Measurements from ENCODE around the gene FAM89B. TPM values are rescaled to one million over a fixed set of nuclear protein-coding genes. Genes with fewer than 3 reads are reported as not detected.

FAM89B gene
- total RNA-seq, 1 experiment from 2014 or later = 43.1 TPM

DNA sequence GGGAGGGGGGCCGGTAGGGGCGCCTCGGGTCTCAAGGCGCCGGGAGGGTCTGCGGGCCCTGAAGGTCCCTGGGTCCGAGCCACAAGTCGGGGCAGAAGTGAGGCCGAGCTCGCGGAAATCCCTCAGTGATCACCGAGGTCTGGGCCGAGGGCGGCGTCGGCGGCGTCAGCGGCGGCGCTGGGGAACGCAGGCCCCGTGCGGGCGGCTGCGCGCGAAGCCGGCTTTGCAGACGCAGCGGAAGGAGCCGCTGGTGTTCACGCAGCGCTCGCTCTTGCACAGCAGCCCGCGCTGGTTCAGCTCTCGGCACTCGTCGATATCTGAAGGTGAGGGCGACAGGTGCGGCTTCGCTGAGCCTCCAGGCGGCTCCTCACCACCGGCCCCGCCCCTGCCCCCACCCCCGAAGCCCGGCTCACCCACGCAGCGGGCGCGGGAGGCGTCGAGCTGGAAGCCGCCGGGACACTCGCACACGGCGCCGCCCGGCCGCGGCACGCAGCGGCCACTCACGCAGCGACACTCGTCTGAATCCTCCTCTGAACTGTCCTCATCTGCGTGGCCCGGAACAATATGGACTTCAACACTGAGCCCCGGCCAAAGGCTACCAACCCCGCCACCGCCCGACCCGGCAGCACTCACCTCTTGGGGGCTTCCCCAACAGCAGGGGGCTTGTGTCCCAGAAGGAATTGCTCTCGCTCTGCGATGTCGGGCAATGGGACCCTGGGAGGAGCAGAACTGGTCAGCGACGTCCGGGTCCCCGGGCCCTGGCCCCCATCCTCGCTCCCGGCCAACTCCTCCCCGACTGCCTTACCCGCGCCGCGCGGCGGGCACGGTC lies 33.2 kb upstream of the FAM89B start:
- no peak for DNase-seq (ENCODE audit: low read depth)

DNA sequence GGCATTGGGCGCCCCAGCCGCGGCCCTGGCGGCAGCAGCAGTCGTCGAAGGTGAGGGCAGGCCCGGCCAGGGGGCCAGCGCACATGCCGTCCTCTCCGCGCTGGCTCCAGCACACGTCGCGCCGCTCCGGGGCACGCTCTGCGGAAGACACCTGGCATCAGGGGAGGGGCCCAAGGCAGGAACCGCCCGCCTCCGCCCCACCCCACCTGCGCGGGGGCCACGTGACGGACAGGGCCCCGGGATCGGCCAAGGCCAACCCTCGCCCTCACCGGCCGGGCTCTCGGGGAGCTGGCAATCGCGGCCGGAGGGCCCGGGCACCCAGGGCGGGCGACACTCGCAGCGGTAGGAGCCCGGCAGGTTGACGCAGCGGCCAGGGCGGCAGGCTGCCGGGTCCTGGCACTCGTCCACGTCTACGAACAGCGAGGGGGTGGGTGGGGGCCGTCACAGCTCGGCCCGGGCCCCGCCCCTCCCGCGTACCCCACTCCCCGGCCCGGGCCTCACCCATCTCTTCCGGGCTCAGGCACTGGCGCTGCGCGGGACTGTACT lies 32.5 kb upstream of the FAM89B start:
- no peak for DNase-seq (ENCODE audit: low read depth)

DNA sequence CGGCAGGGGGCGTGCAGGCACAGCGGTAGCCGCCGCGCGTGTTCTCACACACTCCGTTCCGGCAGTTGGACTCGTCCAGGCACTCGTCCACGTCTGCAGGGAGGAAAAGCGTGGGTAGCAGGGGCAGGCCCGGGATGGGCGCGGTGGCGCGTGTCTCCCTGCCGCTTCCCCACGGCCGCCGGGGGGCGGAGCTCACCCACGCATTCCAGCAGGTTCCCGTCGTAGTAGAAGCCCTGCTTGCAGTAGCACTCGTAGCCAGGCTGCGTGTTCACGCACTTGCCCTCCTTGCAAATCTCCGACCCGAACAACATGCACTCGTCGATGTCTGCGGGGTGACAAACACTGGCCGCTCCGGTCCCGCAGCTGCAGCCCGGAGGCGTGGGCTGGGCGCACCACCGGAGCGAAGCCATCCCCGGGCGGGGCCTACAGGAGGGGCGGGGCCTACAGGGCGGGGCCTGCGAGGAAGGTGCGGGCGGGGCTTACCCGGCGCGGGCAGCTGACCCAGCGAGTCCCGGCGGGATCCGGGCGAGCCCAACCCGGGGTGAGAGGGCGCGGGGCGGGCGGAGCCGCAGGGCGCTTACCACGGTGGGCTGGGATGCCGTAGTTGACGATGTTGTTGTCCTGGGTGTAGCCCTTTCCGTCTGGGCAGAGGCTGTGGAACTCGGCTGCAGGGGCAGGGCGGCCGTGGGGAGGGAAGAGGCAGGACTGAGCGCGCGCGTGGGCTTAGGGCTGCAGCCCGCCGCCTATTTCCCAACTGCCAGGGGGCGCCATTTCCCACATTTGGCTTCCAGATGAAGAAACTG lies 31.8 kb upstream of the FAM89B start:
- DNase-seq (ENCODE audit: low read depth) = peak; percentile 86

DNA sequence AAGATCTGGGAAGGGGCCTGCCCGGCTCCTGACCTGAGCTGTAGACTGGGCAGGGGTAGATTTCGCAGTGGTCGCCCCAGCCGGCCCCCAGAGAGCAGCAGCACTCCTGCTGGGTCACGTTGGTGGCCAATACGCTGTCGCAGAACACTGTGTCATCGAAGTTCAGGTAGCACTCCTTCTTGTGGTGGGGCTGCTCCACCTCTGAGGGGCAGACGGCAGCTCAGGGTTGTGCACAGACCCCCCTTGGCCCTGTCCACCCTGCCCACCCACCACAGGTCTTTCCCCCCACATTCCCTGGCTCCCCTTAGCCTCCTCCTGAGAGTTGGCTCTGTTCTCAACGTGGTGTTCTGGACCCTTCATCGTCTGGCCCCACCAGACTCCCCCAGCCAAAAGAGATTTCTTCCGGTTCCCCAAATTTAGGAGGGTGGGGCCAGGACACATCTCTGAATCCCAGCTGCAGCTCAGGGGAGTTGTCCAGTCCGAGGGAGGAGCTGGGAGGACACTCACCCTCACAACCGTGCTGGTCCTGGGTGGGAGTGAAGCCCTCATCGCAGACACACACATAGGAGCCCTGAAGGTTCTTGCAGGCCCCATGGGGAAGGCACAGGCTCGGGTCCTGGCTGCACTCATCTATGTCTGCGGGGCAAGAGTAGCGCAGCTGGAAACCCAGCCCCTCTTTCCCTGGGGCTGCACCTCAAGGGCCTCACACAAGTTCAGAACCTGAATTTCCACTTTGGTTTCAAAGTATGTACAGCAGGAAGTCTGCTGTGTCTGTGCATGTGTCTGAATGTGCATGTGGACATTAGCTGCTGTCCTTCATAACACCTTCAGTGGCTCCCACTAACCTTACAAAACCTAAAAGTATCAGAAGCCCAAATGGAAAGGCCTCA lies 31.0 kb upstream of the FAM89B start:
- DNase-seq (ENCODE audit: low read depth) = no peak

DNA sequence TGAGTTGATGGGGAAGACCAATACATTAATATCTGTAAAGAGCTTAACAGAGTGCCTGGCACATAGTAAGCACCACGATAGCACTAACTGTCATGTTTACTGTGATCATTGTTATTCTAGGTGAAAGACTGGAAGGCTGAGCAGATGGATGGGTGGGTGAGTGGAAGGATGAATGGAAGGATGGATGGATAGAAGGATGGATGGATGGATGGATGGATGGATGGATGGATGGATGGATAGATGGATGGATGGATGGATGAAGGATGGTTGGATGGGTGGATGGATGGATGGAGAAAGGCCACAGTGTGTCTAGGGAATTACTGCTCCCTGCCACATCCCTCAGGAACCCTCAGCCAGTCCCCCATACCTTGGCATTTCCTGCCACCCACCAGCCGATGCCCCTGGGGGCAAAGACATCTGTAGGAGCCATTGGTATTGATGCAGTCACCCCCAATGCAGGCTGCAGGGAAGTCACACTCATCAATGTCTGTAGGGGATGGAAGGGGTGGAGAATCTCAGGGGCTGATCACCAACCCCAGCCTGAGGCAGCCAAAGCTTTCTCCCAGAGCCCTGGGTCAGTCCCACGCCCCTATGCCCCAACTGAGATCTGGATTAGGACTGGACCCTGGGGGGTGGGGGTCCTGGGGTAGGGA lies 29.5 kb upstream of the FAM89B start:
- no peak for DNase-seq (ENCODE audit: low read depth)

DNA sequence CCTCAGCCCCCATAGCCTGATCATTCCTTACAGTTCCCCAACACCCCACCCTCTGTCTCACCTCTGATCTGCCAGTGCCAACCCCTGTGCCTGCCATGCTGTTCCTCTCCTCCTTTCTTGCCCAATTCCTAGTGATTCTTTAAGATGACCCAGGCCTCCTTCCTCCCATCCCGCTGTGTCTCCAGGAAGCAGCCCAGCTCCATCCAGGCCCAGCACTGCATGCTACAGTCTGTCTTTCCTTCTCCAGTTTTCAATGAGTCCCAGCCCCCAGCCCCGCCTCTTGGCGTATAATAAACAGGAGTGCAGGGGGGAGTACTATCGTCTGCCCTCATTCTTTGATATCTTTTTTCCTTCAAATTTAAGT lies 26.5 kb upstream of the FAM89B start:
- DNase-seq (ENCODE audit: low read depth) = no peak

DNA sequence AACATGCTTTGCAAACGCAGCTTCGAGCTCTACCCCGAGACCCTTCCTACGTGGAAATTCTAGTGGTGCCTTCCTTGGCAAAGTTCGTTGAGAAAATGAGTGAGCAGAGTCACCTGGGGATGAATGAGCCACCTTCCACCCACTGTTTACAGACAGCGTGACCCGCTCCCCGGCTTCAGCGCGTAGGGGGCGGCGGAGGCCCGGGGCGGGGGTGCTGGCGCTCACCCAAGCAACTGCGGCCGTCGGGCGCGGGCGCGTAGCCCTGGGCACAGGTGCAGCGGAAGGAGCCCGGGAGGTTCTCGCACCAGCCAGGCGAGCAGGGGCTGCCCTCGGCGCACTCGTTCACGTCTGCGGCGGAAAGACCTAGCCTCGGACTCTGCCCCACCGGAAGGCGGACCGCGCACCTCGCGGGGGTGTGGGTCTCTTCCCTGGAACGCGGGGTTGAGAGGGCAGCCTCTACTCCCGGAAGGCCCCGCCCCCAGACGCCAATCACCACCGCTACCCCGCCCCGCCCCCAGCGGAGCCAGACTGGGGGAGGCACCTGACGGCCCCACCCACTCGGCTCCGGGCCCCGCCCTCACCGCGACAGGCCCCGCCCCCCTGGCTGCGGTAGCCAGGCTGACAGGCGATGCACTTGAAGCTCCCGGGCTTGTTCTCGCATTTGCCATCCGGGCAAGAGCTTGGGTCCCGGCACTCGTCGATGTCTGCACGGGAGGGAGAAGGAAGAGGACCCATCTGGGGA lies 25.9 kb upstream of the FAM89B start:
- DNase-seq (ENCODE audit: low read depth) = no peak

DNA sequence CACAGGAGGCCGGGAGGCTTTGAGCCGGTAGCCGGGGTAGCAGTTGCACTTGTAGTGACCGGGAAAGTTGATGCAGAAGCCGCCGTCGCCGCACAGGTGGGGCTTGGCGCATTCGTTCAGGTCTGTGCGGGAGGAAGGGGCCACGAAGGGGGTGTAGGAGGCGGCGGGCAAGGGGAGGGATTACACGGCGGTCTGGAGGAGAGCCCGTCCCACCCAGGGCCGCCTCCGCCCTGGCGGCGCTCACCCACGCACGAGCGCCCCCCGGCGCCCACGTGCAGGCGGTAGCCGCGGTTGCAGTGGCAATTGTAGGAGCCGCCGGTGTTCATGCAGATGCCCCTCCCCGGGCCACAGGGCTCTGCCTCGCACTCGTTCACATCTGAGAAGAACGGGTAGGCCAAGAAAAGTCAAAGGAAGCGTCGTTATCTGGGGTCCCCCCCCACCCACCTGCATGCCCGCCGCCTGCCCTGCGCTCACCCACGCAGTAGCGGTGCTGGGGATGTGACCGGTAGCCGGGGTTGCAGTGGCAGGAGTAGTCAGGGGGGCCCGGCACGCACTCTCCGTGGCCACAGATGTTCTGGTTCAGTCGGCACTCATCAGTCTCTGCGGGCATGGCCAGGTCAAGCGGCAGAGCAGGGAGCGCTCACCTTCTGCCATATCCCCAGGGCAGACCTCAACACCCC lies 24.8 kb upstream of the FAM89B start:
- no peak for DNase-seq (ENCODE audit: low read depth)

DNA sequence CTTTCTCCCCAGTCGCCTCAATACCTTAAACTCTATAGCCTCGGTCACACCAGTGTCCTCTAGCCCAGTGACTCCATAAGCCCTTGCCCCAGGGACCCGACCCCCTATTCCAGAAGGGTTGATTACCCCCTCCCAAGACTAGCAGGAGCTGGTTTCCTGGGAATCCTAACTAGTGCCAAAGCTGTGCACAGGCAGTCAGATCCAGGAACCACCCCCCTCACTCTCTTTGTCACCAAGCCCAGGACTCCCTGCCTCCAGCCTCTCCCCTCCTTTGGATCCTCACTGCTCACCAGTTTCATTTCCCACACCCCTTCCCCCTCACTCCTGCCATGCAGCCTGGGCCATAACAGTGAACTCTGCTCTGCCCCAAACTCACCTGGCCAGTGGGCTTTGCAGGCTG lies 23.9 kb upstream of the FAM89B start:
- no peak for DNase-seq (ENCODE audit: low read depth)

DNA sequence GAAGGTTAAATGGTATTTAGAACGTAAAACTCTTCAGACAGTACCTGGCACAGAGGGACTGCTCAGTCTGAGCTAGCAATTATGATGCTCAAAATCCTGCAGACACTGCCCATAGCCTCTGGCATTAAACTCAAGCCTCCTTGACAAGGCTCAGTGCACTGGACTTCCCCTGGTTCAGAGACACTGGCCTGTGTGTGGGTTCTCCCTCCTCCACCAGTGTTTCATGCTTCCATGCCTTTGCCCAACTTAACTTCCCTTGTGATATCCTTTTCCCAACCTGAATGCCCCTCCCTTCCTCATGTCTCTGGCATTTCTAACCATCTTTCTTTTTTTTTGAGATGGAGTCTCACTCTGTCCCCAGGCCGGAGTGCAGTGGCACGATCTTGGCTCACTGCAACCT lies 23.2 kb upstream of the FAM89B start:
- no peak for DNase-seq (ENCODE audit: low read depth)

DNA sequence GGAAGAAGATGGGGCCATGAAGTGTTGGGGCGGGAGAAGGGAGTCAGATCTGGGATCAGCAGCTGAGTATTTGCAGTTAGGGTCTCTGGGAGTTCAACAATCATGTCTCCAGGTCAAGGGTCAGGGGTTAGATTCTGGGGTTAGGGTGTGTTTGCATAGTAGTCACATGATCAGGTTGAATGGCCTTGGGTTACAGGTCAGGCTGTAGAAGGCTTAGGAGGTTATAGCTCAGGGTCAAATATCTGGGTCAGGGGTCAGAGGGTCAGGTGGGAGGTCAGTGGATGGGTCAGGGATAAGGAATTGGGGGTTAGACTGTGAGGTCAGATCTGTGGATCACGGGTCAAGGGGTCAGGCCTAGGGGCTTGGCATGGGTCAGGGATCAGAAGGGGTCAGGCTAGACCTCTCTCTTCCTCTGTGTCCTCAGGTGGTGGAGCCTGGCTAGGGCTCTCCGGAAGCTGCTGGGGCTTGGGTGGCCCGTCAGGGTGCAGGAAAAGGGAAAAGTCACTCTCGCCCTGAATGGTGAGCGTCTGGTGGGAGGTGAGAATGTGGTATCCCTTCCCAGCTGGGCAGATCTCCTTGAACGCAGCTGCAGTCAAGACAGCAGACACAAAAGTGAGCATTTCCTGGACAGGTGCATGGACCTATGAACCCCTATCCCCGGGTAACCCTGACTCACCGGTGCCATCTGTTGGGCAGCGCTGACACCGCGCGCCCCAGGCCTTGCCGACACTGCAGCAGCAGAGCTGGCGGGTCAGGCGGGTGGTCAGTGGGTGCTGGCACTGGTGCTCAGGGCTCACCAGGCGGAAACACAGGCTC lies 20.6 kb upstream of the FAM89B start:
- no peak for DNase-seq (ENCODE audit: low read depth)

DNA sequence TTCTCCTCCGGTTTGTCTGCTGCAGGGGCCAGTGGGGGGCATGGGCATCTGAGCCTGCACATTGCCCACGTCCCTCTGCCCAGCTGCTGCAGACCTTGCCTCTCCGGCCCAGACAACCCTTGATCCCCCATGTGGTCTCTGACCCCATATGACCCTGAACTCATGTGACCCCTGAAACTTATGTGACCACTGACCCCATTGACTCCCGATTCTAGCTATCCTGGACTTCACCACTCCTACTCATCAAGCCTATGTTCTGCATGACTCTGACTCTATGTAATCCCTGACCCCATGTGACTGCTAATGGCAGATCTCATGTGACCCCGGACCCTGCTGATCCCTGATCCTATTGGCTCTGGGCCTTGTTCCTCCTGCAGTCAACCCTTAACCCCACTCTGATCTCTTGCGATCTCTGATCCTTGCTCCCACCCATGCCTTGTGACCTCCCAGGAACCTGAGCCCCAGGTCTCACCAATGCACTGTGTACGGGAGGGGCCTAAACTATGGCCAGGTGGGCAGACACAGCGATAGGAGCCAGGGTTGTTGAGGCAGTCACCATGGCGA lies 19.9 kb upstream of the FAM89B start:
- DNase-seq (ENCODE audit: low read depth) = no peak

DNA sequence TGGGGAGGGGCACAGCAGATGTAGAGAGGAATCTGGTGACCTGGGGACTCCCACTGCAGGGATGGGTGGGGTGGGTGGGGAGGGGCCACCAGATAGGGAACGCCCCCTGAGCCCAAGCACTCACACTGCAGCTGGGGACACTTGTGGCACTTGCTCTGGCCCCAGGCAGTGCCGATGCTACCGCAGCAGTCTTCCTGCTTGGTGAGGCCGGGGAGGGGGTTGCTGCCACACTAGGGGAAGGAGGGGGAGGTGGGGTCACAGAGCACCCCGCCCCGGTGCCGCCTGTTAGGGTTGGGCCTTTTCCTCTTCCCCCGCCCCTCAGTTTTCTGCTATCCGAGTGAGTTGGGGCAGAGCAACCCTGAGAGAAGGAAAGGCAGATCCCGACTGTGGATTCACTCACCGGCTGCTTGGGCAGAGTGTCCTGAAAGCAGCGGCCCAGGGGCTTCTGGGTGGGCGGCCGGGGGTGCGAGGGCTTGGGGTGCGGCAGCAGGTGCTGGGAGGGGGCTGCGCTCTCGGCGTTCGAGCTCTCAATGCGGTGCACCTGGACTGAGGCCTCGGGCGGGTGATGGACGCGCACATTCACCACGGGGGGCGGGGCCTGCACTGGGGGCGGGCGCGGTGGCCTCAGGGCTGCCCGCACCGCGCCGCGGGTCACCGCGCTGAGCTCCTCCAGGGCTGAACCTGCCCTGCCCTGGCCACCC lies 18.9 kb upstream of the FAM89B start:
- DNase-seq (ENCODE audit: low read depth) = no peak

DNA sequence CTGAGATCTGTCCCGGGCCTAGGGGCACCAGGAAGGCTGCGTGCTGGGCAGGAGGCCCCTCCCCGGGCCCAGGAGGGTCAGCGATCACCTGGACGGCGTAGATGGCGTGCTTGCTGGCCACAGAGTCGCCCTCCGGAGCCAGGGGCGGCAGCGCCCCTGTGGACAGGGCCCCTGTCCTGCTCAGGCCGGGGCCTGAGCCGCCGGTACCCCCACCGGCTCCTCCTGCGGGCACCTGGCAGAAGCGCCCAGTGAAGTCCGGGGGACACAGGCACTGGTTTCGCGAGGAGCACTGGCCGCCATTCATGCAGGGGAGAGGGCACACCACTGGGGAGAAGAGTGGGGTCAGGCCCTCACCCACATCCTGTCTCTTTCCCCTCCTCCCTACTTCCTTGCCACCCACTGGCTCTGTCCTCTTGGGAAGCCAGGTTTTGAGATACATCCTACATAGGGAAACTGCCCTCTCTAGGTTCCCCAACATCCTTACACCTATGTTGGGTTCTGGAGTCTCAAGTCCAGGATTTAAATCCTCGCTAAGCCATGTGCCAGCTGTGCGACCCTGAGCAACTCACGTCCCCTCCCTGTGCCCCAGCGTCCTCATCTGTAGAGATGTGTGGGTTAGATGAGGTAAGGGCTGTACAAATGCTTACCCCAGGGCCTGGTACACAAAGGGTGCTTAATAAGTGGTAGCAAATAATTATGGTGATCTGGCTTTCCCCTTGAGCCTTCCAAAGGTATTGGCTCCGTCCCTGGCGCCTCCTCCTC lies 18.1 kb upstream of the FAM89B start:
- DNase-seq (ENCODE audit: low read depth) = no peak

DNA sequence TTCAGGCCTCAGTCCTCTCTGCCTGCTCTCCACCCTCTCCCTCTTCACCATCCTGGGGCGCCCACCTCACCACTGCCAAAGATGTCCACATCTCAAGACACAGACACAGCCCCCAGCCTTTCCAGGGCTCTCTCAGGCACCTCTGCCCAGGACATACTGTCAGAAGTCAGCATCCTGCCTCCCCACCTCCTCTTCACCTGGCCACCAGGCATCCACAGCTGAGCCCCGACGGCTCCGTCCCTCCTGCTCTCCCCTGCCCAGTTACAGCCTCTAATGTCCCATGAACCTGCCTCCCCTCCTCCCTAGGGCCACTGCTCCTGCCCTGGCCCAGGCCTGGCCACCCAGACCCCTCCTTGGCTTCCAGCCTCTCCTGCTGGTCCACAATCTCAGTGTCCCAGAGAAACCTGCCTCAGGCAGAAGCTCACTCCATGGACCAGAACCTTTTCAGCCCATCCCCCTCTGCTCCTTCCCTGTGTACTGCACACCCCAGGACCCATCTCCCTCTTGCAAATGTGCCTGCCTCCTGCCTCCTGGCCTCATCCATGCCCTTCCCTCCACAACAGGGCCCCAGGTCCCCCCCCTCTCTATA lies 17.4 kb upstream of the FAM89B start:
- no peak for DNase-seq (ENCODE audit: low read depth)

DNA sequence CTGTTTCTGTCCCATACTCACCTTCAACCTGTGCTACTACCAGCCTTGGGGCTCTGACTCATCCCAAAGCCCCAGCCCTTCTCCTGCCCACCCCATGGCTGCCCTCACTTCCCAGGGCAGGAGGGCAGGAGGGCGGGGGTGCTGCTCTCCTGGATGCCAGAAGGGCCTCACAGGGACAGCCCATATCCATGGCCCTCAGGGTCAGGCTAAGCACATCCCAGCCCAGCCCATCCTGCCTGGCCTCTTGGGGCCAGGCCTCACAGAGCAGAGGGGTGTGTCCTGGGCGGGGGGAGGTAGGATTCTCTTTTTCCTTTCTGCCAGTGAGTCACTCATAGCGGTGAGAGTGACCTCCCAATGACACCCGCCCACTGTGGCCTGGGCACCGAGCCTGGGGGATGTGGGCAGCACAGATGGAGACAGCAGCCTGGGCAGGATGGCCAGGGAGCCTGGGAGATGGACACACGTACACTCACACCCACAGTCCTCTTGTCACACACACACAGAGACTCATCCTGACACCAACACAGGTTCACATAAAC lies 16.6 kb upstream of the FAM89B start:
- peak; percentile 99 for DNase-seq (ENCODE audit: low read depth)

Measured in RPMI7951 (cell line).